Sigmoid colon (tissue), 7 donors: Measurements from ENCODE around the gene ZFYVE28. TPM values are rescaled to one million over a fixed set of nuclear protein-coding genes. Genes with fewer than 3 reads are reported as not detected.

Experiments
- DNase-seq: peaks from one replicate; pipeline ENCODE4 v3.0.0-alpha.2; 2019
- H3K27ac ChIP-seq, 4 donors: fragments of 200-600 bp; sonication (generic); one replicate each; pipeline ENCODE4 v1.5.1; 2016 to 2019; ENCODE audit warnings: mild to moderate bottlenecking in 1 of 4
- H3K27me3 ChIP-seq, 3 donors: fragments of 200-600 bp; sonication (generic); one replicate each; pipeline ENCODE4 v1.5.1; 2019; ENCODE audit warnings: mild to moderate bottlenecking in 1 of 3
- H3K36me3 ChIP-seq, 4 donors: fragments of 200-600 bp; sonication (generic); one replicate each; pipeline ENCODE4 v1.5.1; 2016 to 2019
- H3K4me1 ChIP-seq, 4 donors: fragments of 200-600 bp; sonication (generic); one replicate each; pipeline ENCODE4 v1.5.1; 2017 to 2019
- H3K4me3 ChIP-seq, 4 donors: fragments of 200-600 bp; sonication (generic); one replicate each; pipeline ENCODE4 v1.5.1; 2017 to 2019; ENCODE audit warnings: mild to moderate bottlenecking in 2 of 4, moderate library complexity in 1 of 4
- H3K9me3 ChIP-seq, 4 donors: fragments of 200-600 bp in 3 of 4; sonication (generic) in 3 of 4; one replicate each; pipeline versions ENCODE4 v1.5.1 to v1.6.1; 2013 to 2019
- CTCF ChIP-seq, 4 experiments: fragments of 450-650 bp in 3 of 4; fragments of 200-600 bp in 1 of 4; IDR thresholded peaks; one replicate each; pipeline ENCODE4 v1.5.1; 2016 to 2019; ENCODE audit warnings: antibody characterized with exemption in 4 of 4, mild to moderate bottlenecking in 3 of 4, moderate library complexity in 2 of 4
- EP300 ChIP-seq, 4 donors: sonication (generic); formaldehyde crosslinking; IDR thresholded peaks; one replicate each; pipeline ENCODE4 v1.6.1; 2017; ENCODE audit warnings: antibody characterized with exemption in 4 of 4
- POLR2A ChIP-seq, 2 donors: fragments of 450-650 bp; IDR thresholded peaks; one replicate each; pipeline ENCODE4 v1.6.1; 2016; ENCODE audit warnings: antibody characterized with exemption in 2 of 2, mild to moderate bottlenecking in 2 of 2, moderate library complexity in 2 of 2
- POLR2AphosphoS5 ChIP-seq, 4 donors: sonication (generic); formaldehyde crosslinking; IDR thresholded peaks; one replicate each; pipeline ENCODE4 v1.6.1; 2017; ENCODE audit warnings: antibody characterized with exemption in 4 of 4
- WGBS, 2 donors: extraction: QIAGEN DNeasy Blood & Tissue Kit; methylation state at CpG; one replicate each; pipeline ENCODE4 v1.1.7; 2013; 5-methylcytosine and 5-hydroxymethylcytosine counted together
- intact Hi-C: fragments of 100-400 bp; cut with DNase I; formaldehyde crosslinking; loops from one replicate; pipeline ENCODE4 v1.15.1; 2023
- polyA plus RNA-seq, 3 donors: library from polyadenylated mRNA; stranded (reverse); fragments of 200-250 nt; gene quantifications; one replicate each; pipeline ENCODE4 v1.2.3, GENCODE V29; 2013
- total RNA-seq, 4 donors: library from RNA; depleted of rRNA; stranded (reverse); fragments of >200 nt; gene quantifications; one replicate each; pipeline ENCODE4 v1.1.0, GENCODE V29; 2016
- donor health status: healthy with polysubstance abuse.
- donor health status: Bipolar disorder and iron deficiency.
- donor health status: healthy.

The ZFYVE28 gene
- total and polyA plus RNA-seq, 7 donors = 3.1 to 24.1 (median 13.0) TPM

GRCh38 chr4:2255501-2256155 is 162.8 kb downstream of the ZFYVE28 start:
- H3K27me3 ChIP-seq = no peaks in the 10 kb centered on the region
- intact Hi-C loops = no loop called here
- H3K36me3 ChIP-seq = peaks cover 8 to 52% (median 29%) of the 10 kb centered on the region in 4 donors
- peak; percentile 76 for DNase-seq
- H3K27ac ChIP-seq = peak overlapping the region; percentile 87 to 96 (median 94)
- H3K9me3 ChIP-seq = no peaks in the 10 kb centered on the region
- WGBS, 2 donors = 76 to 85% methylated on average over 18 of the region's 18 CpGs
- peak overlapping the region in 3 of 4 donors; percentile 16 to 27 (median 25) for H3K4me3 ChIP-seq
- TF ChIP-seq POLR2AphosphoS5 (IDR thresholded peaks at IDR 0.05) (peak in 2 of 4 donors; percentile 9 to 17), CTCF (IDR thresholded peaks at IDR 0.05) (no peak), POLR2A (IDR thresholded peaks at IDR 0.05) (no peak), EP300 (IDR thresholded peaks at IDR 0.05) (no peak)
- H3K4me1 ChIP-seq = peaks cover 0 to 68% (median 59%) of the 10 kb centered on the region in 4 donors

GRCh38 chr4:2254665-2255500 is 163.6 kb downstream of the ZFYVE28 start:
- no peaks in the 10 kb centered on the region for H3K9me3 ChIP-seq
- H3K27ac ChIP-seq = peak overlapping the region; percentile 87 to 96 (median 94)
- no peaks in the 10 kb centered on the region for H3K27me3 ChIP-seq
- peaks cover 12 to 60% (median 36%) of the 10 kb centered on the region in 4 donors for H3K36me3 ChIP-seq
- no peak for TF ChIP-seq POLR2A (IDR thresholded peaks at IDR 0.05)
- TF ChIP-seq POLR2AphosphoS5 (IDR thresholded peaks at IDR 0.05) = no peak
- TF ChIP-seq EP300 (IDR thresholded peaks at IDR 0.05) = no peak
- TF ChIP-seq CTCF (IDR thresholded peaks at IDR 0.05) = no peak
- peaks cover 0 to 60% (median 51%) of the 10 kb centered on the region in 4 donors for H3K4me1 ChIP-seq
- intact Hi-C loops = no loop called here
- H3K4me3 ChIP-seq = no peak overlapping the region
- 92% methylated on average over 32 of the region's 32 CpGs for WGBS, 2 donors
- peak; percentile 57 for DNase-seq

GRCh38 chr4:2253160-2254084 is 165.0 kb downstream of the ZFYVE28 start:
- H3K9me3 ChIP-seq = no peaks in the 10 kb centered on the region
- WGBS, 2 donors = 90 to 91% methylated on average over 32 of the region's 32 CpGs
- DNase-seq = peak; percentile 62
- H3K4me3 ChIP-seq = no peak overlapping the region
- H3K27me3 ChIP-seq = no peaks in the 10 kb centered on the region
- no peak overlapping the region for H3K27ac ChIP-seq
- no peak for TF ChIP-seq POLR2AphosphoS5 (IDR thresholded peaks at IDR 0.05)
- no peak for TF ChIP-seq EP300 (IDR thresholded peaks at IDR 0.05)
- TF ChIP-seq CTCF (IDR thresholded peaks at IDR 0.05) = no peak
- no peak for TF ChIP-seq POLR2A (IDR thresholded peaks at IDR 0.05)
- H3K36me3 ChIP-seq = peaks cover 17 to 67% (median 46%) of the 10 kb centered on the region in 4 donors
- H3K4me1 ChIP-seq = peaks cover 0 to 45% (median 37%) of the 10 kb centered on the region in 4 donors
- intact Hi-C loops = no loop called here

- Histone ChIP-seq H3K27ac (no peak overlapping the region), H3K4me3 (no peak overlapping the region), H3K9me3 (no peaks in the 10 kb centered on the region), H3K4me1 (peaks cover 0 to 37% (median 29%) of the 10 kb centered on the region in 4 donors), H3K27me3 (no peaks in the 10 kb centered on the region), H3K36me3 (peaks cover 17 to 75% (median 49%) of the 10 kb centered on the region in 4 donors)
- intact Hi-C loops = no loop called here
- TF ChIP-seq POLR2A (IDR thresholded peaks at IDR 0.05) (no peak), CTCF (IDR thresholded peaks at IDR 0.05) (no peak), EP300 (IDR thresholded peaks at IDR 0.05) (no peak), POLR2AphosphoS5 (IDR thresholded peaks at IDR 0.05) (no peak)
- no peak for DNase-seq
- WGBS, 2 donors = 89 to 91% methylated on average over 12 of the region's 12 CpGs
Observed at GRCh38 chr4:2252530-2253091, 165.8 kb downstream of the ZFYVE28 start.
